K562 (cell line): ENCODE results near the gene ZNF775. TPM values are rescaled to one million over a fixed set of nuclear protein-coding genes. Genes with fewer than 3 reads are reported as not detected.

Experiments
- ARID1B ChIP-seq: fragments of 450-650 bp; IDR thresholded peaks from 2 replicates; pipeline ENCODE4 v1.6.1; 2016; ENCODE audit warnings: antibody characterized with exemption, mild to moderate bottlenecking, inconsistent platforms
- BRF1 ChIP-seq: IDR thresholded peaks from 3 replicates; pipeline ENCODE4 v1.6.1; 2011; ENCODE audit warnings: borderline replicate concordance, mild to moderate bottlenecking; ENCODE audit not compliant: insufficient read length; ENCODE audit errors: extremely low read depth
- CAMTA2 ChIP-seq: fragments of 250-450 bp; sonication (Bioruptor Pico); conservative IDR thresholded peaks from 2 replicates; pipeline ENCODE4 v1.5.1; 2022
- ETS2 ChIP-seq: IDR thresholded peaks from 2 replicates; pipeline ENCODE4 v1.6.1; 2016; ENCODE audit warnings: borderline replicate concordance, missing genetic modification characterization, mild to moderate bottlenecking, moderate library complexity, missing compliant biosample characterization; ENCODE audit not compliant: poor library complexity, severe bottlenecking
- EWSR1 ChIP-seq: fragments of 450-650 bp; IDR thresholded peaks from 2 replicates; pipeline ENCODE4 v1.6.1; 2018; ENCODE audit warnings: borderline replicate concordance, mild to moderate bottlenecking, low read depth, moderate library complexity; ENCODE audit not compliant: partially characterized antibody
- FOXA1 ChIP-seq: fragments of 450-650 bp; IDR thresholded peaks from 2 replicates; pipeline ENCODE4 v1.6.1; 2016; ENCODE audit warnings: mild to moderate bottlenecking, borderline replicate concordance
- HMGN3 ChIP-seq: IDR thresholded peaks from 2 replicates; pipeline ENCODE4 v1.6.1; 2011; ENCODE audit warnings: borderline replicate concordance, low read depth, mild to moderate bottlenecking, mixed read lengths, low read length; ENCODE audit not compliant: insufficient read length; ENCODE audit errors: extremely low read depth
- HNRNPUL1 ChIP-seq: fragments of 200-400 bp; formaldehyde crosslinking; IDR thresholded peaks from 2 replicates; pipeline ENCODE4 v1.6.1; 2017; ENCODE audit warnings: low read length
- MCM3 ChIP-seq: fragments of 450-650 bp; IDR thresholded peaks from 2 replicates; pipeline ENCODE4 v1.6.1; 2016
- MCM7 ChIP-seq, 2 experiments: fragments of 450-650 bp; IDR thresholded peaks; 2 replicates each; pipeline ENCODE4 v1.6.1; 2016 to 2018
- MTA3 ChIP-seq: fragments of 450-650 bp; formaldehyde crosslinking; IDR thresholded peaks from 2 replicates; pipeline ENCODE4 v1.6.1; 2017; ENCODE audit warnings: mild to moderate bottlenecking, borderline replicate concordance
- NFE2L1 ChIP-seq: fragments of 450-650 bp; IDR thresholded peaks from 2 replicates; pipeline ENCODE4 v1.6.1; 2016; ENCODE audit warnings: missing genetic modification characterization, low read depth, mild to moderate bottlenecking, missing compliant biosample characterization, moderate library complexity, borderline replicate concordance
- NFRKB ChIP-seq: fragments of 450-650 bp; IDR thresholded peaks from 2 replicates; pipeline ENCODE4 v1.6.1; 2016; ENCODE audit warnings: low read depth
- POLR3G ChIP-seq: IDR thresholded peaks from 2 replicates; pipeline ENCODE4 v1.6.1; 2011; ENCODE audit not compliant: insufficient read length, insufficient replicate concordance; ENCODE audit errors: extremely low read depth
- PYGO2 ChIP-seq: fragments of 450-650 bp; IDR thresholded peaks from 2 replicates; pipeline ENCODE4 v1.6.1; 2016; ENCODE audit warnings: mild to moderate bottlenecking, missing genetic modification characterization, moderate library complexity, missing compliant biosample characterization
- ZC3H11A ChIP-seq: IDR thresholded peaks from 2 replicates; pipeline ENCODE4 v1.6.1; 2012; ENCODE audit warnings: low read depth, low read length, improper control_type of control experiment
- ZNF143 ChIP-seq: sonication (generic); formaldehyde crosslinking; IDR thresholded peaks from 2 replicates; pipeline ENCODE4 v1.9.0; 2022; ENCODE audit warnings: mild to moderate bottlenecking, missing genetic modification reagents
- ZNF717 ChIP-seq: fragments of 250-450 bp; sonication (Bioruptor Pico); IDR thresholded peaks from 2 replicates; pipeline ENCODE4 v1.5.0; 2021
- polyA plus RNA-seq, 8 experiments: library from polyadenylated mRNA; depleted of rRNA in 4 of 8; stranded (reverse) in 5 of 8; unstranded in 3 of 8; fragments of >200 nt; fragmentation: Nextera tagmentation in 2 of 8; fragmentation: Illumina TruSeq in 1 of 8; extraction: Ambion mirVana in 2 of 8; extraction: Trizol in 1 of 8; gene quantifications; 2 replicates each; pipeline versions ENCODE4 v1.2.1 to v1.2.3, GENCODE V29; 2011 to 2014; ENCODE audit warnings: inconsistent platforms in 1 of 8, missing spikeins in 1 of 8
- total RNA-seq, 7 experiments: library from RNA; depleted of rRNA in 6 of 7; stranded (reverse); fragments of >200 nt in 6 of 7; fragmentation: Illumina TruSeq in 2 of 7; extraction: Trizol in 2 of 7; gene quantifications; 2 replicates each; pipeline versions ENCODE4 v1.2.1 to v1.2.3, GENCODE V29; 2011 to 2021; ENCODE audit warnings: low replicate concordance in 1 of 7
- TF ChIP-seq, protein P1 (sequence below): fragments of 250-450 bp; sonication (Bioruptor Pico); IDR thresholded peaks from 2 replicates; pipeline ENCODE4 v1.8.0; 2022; ENCODE audit warnings: inconsistent platforms
- TF ChIP-seq, protein P2 (sequence below): fragments of 250-450 bp; sonication (Bioruptor Pico); IDR thresholded peaks from 2 replicates; pipeline ENCODE4 v1.8.0; 2022; ENCODE audit warnings: inconsistent platforms, mild to moderate bottlenecking, moderate library complexity, borderline replicate concordance
- TF ChIP-seq, protein P3 (sequence below): sonication (generic); formaldehyde crosslinking; IDR thresholded peaks from 2 replicates; pipeline ENCODE4 v1.8.0; 2022; ENCODE audit warnings: mild to moderate bottlenecking, missing genetic modification reagents
- TF ChIP-seq, protein P4 (sequence below): fragments of 450-650 bp; IDR thresholded peaks from 2 replicates; pipeline ENCODE4 v1.6.1; 2016; ENCODE audit warnings: mild to moderate bottlenecking

The ZNF775 gene
- total and polyA plus RNA-seq, 9 of the 15 experiments (the other 6 are each of a cell fraction or from before 2014, with no cell fraction given), result 0.04 to 18.7 (median 4.9) TPM

DNA sequence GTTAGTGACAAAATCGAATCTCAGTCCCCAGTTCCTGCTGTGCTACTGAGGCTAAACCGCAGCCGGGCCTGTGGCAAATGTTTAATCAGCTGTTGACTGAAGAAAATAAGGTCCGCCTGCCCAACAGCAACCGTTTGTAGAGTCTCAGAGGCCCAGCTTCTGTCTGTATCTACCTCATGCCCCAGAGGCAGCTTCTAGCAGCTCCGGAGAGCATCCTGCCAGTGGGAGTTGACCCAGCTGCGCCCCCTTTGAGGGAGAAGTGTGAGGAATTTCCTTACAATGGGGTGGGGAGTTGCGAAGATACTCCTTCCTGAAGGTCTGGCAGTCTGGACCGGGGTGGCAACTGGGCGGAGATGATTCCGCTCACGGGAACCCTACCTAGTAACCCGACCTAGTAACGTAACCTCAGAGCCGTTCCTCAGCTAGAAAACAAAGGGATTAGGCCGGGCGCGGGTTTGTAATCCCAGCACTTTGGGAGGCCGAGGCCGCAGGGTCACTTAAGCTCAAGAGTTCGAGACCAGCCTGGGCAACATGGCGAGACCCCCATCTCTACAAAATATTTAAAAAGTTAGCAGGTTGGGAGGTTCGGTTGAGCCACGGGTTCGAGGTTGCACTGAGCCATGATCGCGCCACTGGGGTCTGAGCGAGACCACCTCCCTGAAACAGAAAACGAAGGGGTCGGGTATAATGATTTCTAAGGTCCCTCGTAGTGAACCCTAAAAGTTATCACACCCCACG is 846 bp upstream of the ZNF775 start (continued):
- TF ChIP-seq FOXA1 (no peak), PYGO2 (tag) (no peak), ETS2 (tag) (no peak), MCM3 (no peak), POLR3G (no peak), NFE2L1 (tag) (no peak), EWSR1 (no peak), BRF1 (no peak), HMGN3 (no peak), ZNF143 (CRISPR knock-in tag) (no peak), NFRKB (0 out of 2 replicates have a peak, but pooled peaks have one; percentile 64), CAMTA2 (CRISPR knock-in tag) (no peak), MTA3 (no peak), ARID1B (peak; percentile 42; the same call in 1 of the 2 replicates), HNRNPUL1 (no peak), ZNF717 (no peak), ZC3H11A (no peak), MCM7 (IDR thresholded peaks at IDR 0.05) (no peak)
- TF ChIP-seq, protein P1, sequence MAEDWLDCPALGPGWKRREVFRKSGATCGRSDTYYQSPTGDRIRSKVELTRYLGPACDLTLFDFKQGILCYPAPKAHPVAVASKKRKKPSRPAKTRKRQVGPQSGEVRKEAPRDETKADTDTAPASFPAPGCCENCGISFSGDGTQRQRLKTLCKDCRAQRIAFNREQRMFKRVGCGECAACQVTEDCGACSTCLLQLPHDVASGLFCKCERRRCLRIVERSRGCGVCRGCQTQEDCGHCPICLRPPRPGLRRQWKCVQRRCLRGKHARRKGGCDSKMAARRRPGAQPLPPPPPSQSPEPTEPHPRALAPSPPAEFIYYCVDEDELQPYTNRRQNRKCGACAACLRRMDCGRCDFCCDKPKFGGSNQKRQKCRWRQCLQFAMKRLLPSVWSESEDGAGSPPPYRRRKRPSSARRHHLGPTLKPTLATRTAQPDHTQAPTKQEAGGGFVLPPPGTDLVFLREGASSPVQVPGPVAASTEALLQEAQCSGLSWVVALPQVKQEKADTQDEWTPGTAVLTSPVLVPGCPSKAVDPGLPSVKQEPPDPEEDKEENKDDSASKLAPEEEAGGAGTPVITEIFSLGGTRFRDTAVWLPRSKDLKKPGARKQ (CRISPR knock-in tag), result no peak
- TF ChIP-seq, protein P2, sequence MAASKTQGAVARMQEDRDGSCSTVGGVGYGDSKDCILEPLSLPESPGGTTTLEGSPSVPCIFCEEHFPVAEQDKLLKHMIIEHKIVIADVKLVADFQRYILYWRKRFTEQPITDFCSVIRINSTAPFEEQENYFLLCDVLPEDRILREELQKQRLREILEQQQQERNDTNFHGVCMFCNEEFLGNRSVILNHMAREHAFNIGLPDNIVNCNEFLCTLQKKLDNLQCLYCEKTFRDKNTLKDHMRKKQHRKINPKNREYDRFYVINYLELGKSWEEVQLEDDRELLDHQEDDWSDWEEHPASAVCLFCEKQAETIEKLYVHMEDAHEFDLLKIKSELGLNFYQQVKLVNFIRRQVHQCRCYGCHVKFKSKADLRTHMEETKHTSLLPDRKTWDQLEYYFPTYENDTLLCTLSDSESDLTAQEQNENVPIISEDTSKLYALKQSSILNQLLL (CRISPR knock-in tag), result no peak
- TF ChIP-seq, protein P3, sequence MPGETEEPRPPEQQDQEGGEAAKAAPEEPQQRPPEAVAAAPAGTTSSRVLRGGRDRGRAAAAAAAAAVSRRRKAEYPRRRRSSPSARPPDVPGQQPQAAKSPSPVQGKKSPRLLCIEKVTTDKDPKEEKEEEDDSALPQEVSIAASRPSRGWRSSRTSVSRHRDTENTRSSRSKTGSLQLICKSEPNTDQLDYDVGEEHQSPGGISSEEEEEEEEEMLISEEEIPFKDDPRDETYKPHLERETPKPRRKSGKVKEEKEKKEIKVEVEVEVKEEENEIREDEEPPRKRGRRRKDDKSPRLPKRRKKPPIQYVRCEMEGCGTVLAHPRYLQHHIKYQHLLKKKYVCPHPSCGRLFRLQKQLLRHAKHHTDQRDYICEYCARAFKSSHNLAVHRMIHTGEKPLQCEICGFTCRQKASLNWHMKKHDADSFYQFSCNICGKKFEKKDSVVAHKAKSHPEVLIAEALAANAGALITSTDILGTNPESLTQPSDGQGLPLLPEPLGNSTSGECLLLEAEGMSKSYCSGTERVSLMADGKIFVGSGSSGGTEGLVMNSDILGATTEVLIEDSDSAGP (CRISPR knock-in tag), result no peak
- TF ChIP-seq, protein P4, sequence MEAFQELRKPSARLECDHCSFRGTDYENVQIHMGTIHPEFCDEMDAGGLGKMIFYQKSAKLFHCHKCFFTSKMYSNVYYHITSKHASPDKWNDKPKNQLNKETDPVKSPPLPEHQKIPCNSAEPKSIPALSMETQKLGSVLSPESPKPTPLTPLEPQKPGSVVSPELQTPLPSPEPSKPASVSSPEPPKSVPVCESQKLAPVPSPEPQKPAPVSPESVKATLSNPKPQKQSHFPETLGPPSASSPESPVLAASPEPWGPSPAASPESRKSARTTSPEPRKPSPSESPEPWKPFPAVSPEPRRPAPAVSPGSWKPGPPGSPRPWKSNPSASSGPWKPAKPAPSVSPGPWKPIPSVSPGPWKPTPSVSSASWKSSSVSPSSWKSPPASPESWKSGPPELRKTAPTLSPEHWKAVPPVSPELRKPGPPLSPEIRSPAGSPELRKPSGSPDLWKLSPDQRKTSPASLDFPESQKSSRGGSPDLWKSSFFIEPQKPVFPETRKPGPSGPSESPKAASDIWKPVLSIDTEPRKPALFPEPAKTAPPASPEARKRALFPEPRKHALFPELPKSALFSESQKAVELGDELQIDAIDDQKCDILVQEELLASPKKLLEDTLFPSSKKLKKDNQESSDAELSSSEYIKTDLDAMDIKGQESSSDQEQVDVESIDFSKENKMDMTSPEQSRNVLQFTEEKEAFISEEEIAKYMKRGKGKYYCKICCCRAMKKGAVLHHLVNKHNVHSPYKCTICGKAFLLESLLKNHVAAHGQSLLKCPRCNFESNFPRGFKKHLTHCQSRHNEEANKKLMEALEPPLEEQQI, result no peak
